K562 (cell line): ENCODE results near the gene GRB14. TPM values are rescaled to one million over a fixed set of nuclear protein-coding genes. Genes with fewer than 3 reads are reported as not detected.

Experiments used
- ATAC-seq: fragments of 200-7000 bp; cut with Tn5 transposase; 3 replicates; pipeline ENCODE4 v1.9.1; 2020; ENCODE audit warnings: moderate library complexity
- BruUV-seq: library from RNA; stranded (reverse); fragments of 400-500 nt; replicated peaks from 2 replicates; lab custom pipeline; 2021; lab: Mats Ljungman, UMichigan
- CTCF ChIA-PET: fragments of 300-600 bp; formaldehyde crosslinking; extraction: SDS; loops from one replicate; lab custom pipeline; 2021; ENCODE audit warnings: low intra/inter-chr PET ratio; lab: Yijun Ruan, JAX
- POLR2A ChIA-PET: fragments of 300-600, 350-650 bp; sonication (Branson Sonifier 250); formaldehyde crosslinking; extraction: SDS; loops from one replicate; lab custom pipeline; 2021; ENCODE audit warnings: antibody characterized with exemption, inconsistent platforms; lab: Yijun Ruan, JAX
- DNase-seq, 4 experiments: peaks; one replicate each; pipeline versions ENCODE4 v3.0.0 to v3.0.0-alpha.2; 2011 to 2018; ENCODE audit warnings: low spot score in 3 of 4, mixed read lengths in 3 of 4; ENCODE audit errors: extremely low read depth in 1 of 4
- FAIRE-seq: peaks from 2 replicates; lab custom pipeline; 2011; peaks lifted over from hg19 to GRCh38; lab: Jason Lieb, UNC
- H2AFZ ChIP-seq: 2 replicates; pipeline ENCODE4 v1.6.0; 2011; ENCODE audit warnings: low read depth, low read length, control low read depth, inconsistent platforms
- H3K27ac ChIP-seq: fragments of 200-600 bp; 3 replicates; pipeline ENCODE4 v1.8.0; 2011; ENCODE audit warnings: low read depth, mild to moderate bottlenecking, control low read depth, inconsistent platforms, low read length, moderate library complexity, mixed read lengths; ENCODE audit errors: extremely low read depth
- H3K27me3 ChIP-seq, 2 experiments: fragments of 300-600 bp in 1 of 2; 2 replicates in 1 of 2; 3 replicates in 1 of 2; pipeline versions ENCODE4 v1.6.0 to v1.8.0; 2011; ENCODE audit warnings: inconsistent platforms in 2 of 2, low read length in 2 of 2, mild to moderate bottlenecking in 1 of 2, mixed read lengths in 1 of 2, moderate library complexity in 1 of 2; ENCODE audit not compliant: control insufficient read depth in 2 of 2, insufficient read depth in 2 of 2
- H3K36me3 ChIP-seq: fragments of 300-600 bp; 3 replicates; pipeline ENCODE4 v1.8.0; 2011; ENCODE audit warnings: mild to moderate bottlenecking, low read length, inconsistent platforms; ENCODE audit not compliant: control insufficient read depth, insufficient read depth
- H3K4me1 ChIP-seq, 2 experiments: fragments of 200-600 bp in 1 of 2; replicated peaks in 1 of 2; 2 replicates in 1 of 2; 3 replicates in 1 of 2; pipeline versions ENCODE4 v1.5.1 to v1.8.0; 2011; ENCODE audit warnings: inconsistent platforms in 2 of 2, low read length in 2 of 2, mild to moderate bottlenecking in 1 of 2, mixed read lengths in 1 of 2, moderate library complexity in 1 of 2; ENCODE audit not compliant: control insufficient read depth in 2 of 2, insufficient read depth in 2 of 2
- H3K4me2 ChIP-seq: 2 replicates; pipeline ENCODE4 v1.6.1; 2011; ENCODE audit warnings: low read length, control low read depth, inconsistent platforms, mixed read lengths; ENCODE audit not compliant: insufficient read depth
- H3K4me3 ChIP-seq: fragments of 200-600 bp; sonication (generic), shearing (Covaris generic); 2 replicates; pipeline ENCODE4 v1.5.1; 2016; ENCODE audit warnings: control low read depth, inconsistent platforms
- H3K79me2 ChIP-seq: fragments of 200-600 bp; 3 replicates; pipeline ENCODE4 v1.8.0; 2011; ENCODE audit warnings: low read length, inconsistent platforms; ENCODE audit not compliant: control insufficient read depth, insufficient read depth
- H3K9ac ChIP-seq, 2 experiments: 2 replicates each; pipeline versions ENCODE4 v1.6.0 to v1.6.1; 2011; ENCODE audit warnings: low read depth in 2 of 2, low read length in 2 of 2, control low read depth in 1 of 2, inconsistent platforms in 1 of 2, mild to moderate bottlenecking in 1 of 2, mixed read lengths in 1 of 2; ENCODE audit not compliant: insufficient read depth in 1 of 2
- H3K9me1 ChIP-seq: one replicate; pipeline ENCODE4 v1.6.0; 2011; ENCODE audit warnings: inconsistent platforms, mild to moderate bottlenecking, low read length, moderate library complexity; ENCODE audit not compliant: control insufficient read depth, insufficient read depth
- H3K9me3 ChIP-seq: replicated peaks from 2 replicates; pipeline ENCODE4 v1.5.1; 2011; ENCODE audit warnings: low read depth, low read length, inconsistent platforms; ENCODE audit not compliant: control insufficient read depth, insufficient read depth
- H4K20me1 ChIP-seq: replicated peaks from 2 replicates; pipeline ENCODE4 v1.6.1; 2011; ENCODE audit warnings: low read length, inconsistent platforms, mixed read lengths; ENCODE audit not compliant: control insufficient read depth, insufficient read depth
- CHCHD3 ChIP-seq: fragments of 250-450 bp; sonication (Bioruptor Pico); IDR thresholded peaks from 2 replicates; pipeline ENCODE4 v2.1.2; 2022; ENCODE audit warnings: mild to moderate bottlenecking
- HNRNPH1 ChIP-seq: fragments of 200-400 bp; formaldehyde crosslinking; optimal IDR thresholded peaks from 2 replicates; pipeline ENCODE3; 2017; ENCODE audit warnings: low read depth, mild to moderate bottlenecking, low read length, moderate library complexity
- HNRNPL ChIP-seq: fragments of 200-400 bp; formaldehyde crosslinking; IDR thresholded peaks from 2 replicates; pipeline ENCODE4 v1.6.1; 2017; ENCODE audit warnings: low read depth, mild to moderate bottlenecking, low read length
- NR4A1 ChIP-seq, 2 experiments: fragments of 250-450 bp in 1 of 2; fragments of 450-650 bp in 1 of 2; sonication (Bioruptor Pico) in 1 of 2; IDR thresholded peaks; 2 replicates each; pipeline versions ENCODE4 v1.4.0 to v1.6.1; 2016 to 2020; ENCODE audit warnings: mild to moderate bottlenecking in 2 of 2, missing compliant biosample characterization in 1 of 2, missing genetic modification characterization in 1 of 2, moderate library complexity in 1 of 2
- RAD21 ChIP-seq, 2 experiments: fragments of 250-450 bp in 1 of 2; fragments of 450-650 bp in 1 of 2; sonication (Bioruptor Pico) in 1 of 2; formaldehyde crosslinking in 1 of 2; IDR thresholded peaks in 1 of 2; conservative IDR thresholded peaks in 1 of 2; 2 replicates each; pipeline versions ENCODE4 v1.4.0 to v1.8.0; 2020 to 2022; ENCODE audit warnings: mild to moderate bottlenecking in 2 of 2, moderate library complexity in 1 of 2
- SAP30 ChIP-seq: fragments of 200-600 bp; sonication (generic); IDR thresholded peaks from 2 replicates; pipeline ENCODE4 v1.6.1; 2012; ENCODE audit warnings: borderline replicate concordance, low read depth, mild to moderate bottlenecking, moderate library complexity, low read length, control low read depth, inconsistent platforms; ENCODE audit not compliant: insufficient read depth, poor library complexity, severe bottlenecking
- ZNF165 ChIP-seq: fragments of 250-450 bp; sonication (Bioruptor Pico); IDR thresholded peaks from 2 replicates; pipeline ENCODE4 v1.4.0; 2020; ENCODE audit warnings: borderline replicate concordance
- ZNF668 ChIP-seq: fragments of 250-450 bp; sonication (Bioruptor Pico); IDR thresholded peaks from 2 replicates; pipeline ENCODE4 v1.8.0; 2022; ENCODE audit warnings: mild to moderate bottlenecking, inconsistent platforms
- WGBS: fragments of 100-300 bp; shearing (Covaris generic); methylation state at CpG from one replicate; pipeline ENCODE4 v1.1.6; 2016; ENCODE audit warnings: low coverage, mixed read lengths; ENCODE audit not compliant: insufficient coverage; ENCODE audit errors: missing lambda C conversion rate; 5-methylcytosine and 5-hydroxymethylcytosine counted together
- in situ Hi-C: fragments of 300-500 bp; cut with MboI; formaldehyde crosslinking; loops from 4 replicates; pipeline ENCODE4 v1.15.0; 2018; ENCODE audit warnings: inconsistent platforms, mixed read lengths
- intact Hi-C: fragments of 100-400 bp; cut with micrococcal nuclease; formaldehyde crosslinking; loops from 2 replicates; pipeline ENCODE4 v1.14.2; 2022
- polyA plus RNA-seq, 8 experiments: library from polyadenylated mRNA; depleted of rRNA in 4 of 8; stranded (reverse) in 5 of 8; unstranded in 3 of 8; fragments of >200 nt; fragmentation: Nextera tagmentation in 2 of 8; fragmentation: Illumina TruSeq in 1 of 8; extraction: Ambion mirVana in 2 of 8; extraction: Trizol in 1 of 8; gene quantifications; 2 replicates each; pipeline versions ENCODE4 v1.2.1 to v1.2.3, GENCODE V29; 2011 to 2014; ENCODE audit warnings: inconsistent platforms in 1 of 8, missing spikeins in 1 of 8
- total RNA-seq, 7 experiments: library from RNA; depleted of rRNA in 6 of 7; stranded (reverse); fragments of >200 nt in 6 of 7; fragmentation: Illumina TruSeq in 2 of 7; extraction: Trizol in 2 of 7; gene quantifications; 2 replicates each; pipeline versions ENCODE4 v1.2.1 to v1.2.3, GENCODE V29; 2011 to 2021; ENCODE audit warnings: low replicate concordance in 1 of 7
- TF ChIP-seq, protein P1 (sequence below): sonication (generic); formaldehyde crosslinking; IDR thresholded peaks from 2 replicates; pipeline ENCODE4 v1.8.1; 2023; ENCODE audit warnings: mild to moderate bottlenecking, missing genetic modification reagents
- TF ChIP-seq, protein P2 (sequence below): fragments of 450-650 bp; formaldehyde crosslinking; IDR thresholded peaks from 2 replicates; pipeline ENCODE4 v1.4.0; 2022; ENCODE audit warnings: mild to moderate bottlenecking, moderate library complexity
- TF ChIP-seq, protein P3 (sequence below), 3 experiments: IDR thresholded peaks in 2 of 3; conservative IDR thresholded peaks in 1 of 3; 2 replicates each; pipeline ENCODE4 v1.5.1; 2011 to 2012; ENCODE audit warnings: low read length in 3 of 3, mild to moderate bottlenecking in 3 of 3, control low read depth in 2 of 3, improper control_type of control experiment in 1 of 3, inconsistent platforms in 1 of 3, low read depth in 1 of 3, mixed read lengths in 1 of 3, moderate library complexity in 1 of 3; ENCODE audit not compliant: insufficient read depth in 2 of 3

Gene GRB14
- total and polyA plus RNA-seq, 9 of the 15 experiments (the other 6 are each of a cell fraction or from before 2014, with no cell fraction given) = not detected

DNA sequence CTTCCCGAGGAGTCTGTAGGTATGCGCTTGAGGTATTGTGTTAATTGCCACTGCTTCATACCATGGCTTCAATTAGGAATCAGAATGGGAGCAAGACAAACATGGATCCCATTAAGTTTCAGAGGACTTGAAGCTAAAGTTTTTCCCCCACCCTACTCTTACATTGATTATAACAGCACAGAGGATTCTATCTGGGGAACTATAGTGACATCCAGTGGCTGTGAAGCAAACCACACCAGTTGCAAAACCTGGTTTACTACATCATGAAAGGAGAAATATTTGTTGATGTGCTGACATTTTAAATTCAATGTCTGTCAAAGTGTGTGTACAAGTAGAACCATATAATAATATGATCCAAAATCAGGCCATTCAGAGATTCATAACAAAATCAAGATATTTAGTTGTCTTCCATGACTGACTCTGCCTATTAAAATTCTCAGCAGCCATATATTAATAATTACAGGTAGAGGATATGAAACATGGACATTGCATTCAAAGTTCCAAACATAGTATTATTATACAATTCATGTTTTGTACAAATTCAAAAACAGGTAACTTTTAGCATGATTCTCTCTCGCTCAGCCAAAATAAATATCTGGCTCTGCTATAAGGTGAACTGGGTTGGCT, 82.9 kb downstream of the GRB14 start:
- FAIRE-seq (no peak), ATAC-seq (no peak; the same call in 2 of the 3 replicates)
- CTCF ChIA-PET = no interaction called here
- in situ Hi-C loops = no loop called here
- POLR2A ChIA-PET = no interaction called here
- WGBS = 2% methylated on average over 3 of the region's 3 CpGs
- intact Hi-C loops = no loop called here
- Histone ChIP-seq H4K20me1 (no peaks in the 10 kb centered on the region), H3K27me3 (no peaks in the 10 kb centered on the region), H3K36me3 (no peaks in the 10 kb centered on the region)
- TF ChIP-seq CHCHD3 (CRISPR knock-in tag) = no peak
- no peak for TF ChIP-seq HNRNPH1
- TF ChIP-seq, protein P1, sequence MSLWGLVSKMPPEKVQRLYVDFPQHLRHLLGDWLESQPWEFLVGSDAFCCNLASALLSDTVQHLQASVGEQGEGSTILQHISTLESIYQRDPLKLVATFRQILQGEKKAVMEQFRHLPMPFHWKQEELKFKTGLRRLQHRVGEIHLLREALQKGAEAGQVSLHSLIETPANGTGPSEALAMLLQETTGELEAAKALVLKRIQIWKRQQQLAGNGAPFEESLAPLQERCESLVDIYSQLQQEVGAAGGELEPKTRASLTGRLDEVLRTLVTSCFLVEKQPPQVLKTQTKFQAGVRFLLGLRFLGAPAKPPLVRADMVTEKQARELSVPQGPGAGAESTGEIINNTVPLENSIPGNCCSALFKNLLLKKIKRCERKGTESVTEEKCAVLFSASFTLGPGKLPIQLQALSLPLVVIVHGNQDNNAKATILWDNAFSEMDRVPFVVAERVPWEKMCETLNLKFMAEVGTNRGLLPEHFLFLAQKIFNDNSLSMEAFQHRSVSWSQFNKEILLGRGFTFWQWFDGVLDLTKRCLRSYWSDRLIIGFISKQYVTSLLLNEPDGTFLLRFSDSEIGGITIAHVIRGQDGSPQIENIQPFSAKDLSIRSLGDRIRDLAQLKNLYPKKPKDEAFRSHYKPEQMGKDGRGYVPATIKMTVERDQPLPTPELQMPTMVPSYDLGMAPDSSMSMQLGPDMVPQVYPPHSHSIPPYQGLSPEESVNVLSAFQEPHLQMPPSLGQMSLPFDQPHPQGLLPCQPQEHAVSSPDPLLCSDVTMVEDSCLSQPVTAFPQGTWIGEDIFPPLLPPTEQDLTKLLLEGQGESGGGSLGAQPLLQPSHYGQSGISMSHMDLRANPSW (CRISPR knock-in tag) = no peak
- peak; percentile 17 to 59; a peak in 3 of 4 replicates for TF ChIP-seq RAD21 (CRISPR knock-in tag; conservative IDR thresholded peaks at IDR 0.05 in 1 of 2, IDR thresholded peaks at IDR 0.05 in 1 of 2)
- TF ChIP-seq HNRNPL = no peak
- TF ChIP-seq NR4A1 (CRISPR knock-in tag; IDR thresholded peaks at IDR 0.05) = no peak
- no peak for TF ChIP-seq NR4A1 (tag; IDR thresholded peaks at IDR 0.05)
- no peak for TF ChIP-seq SAP30
- no peak for TF ChIP-seq ZNF165 (CRISPR knock-in tag)
- TF ChIP-seq, protein P2, sequence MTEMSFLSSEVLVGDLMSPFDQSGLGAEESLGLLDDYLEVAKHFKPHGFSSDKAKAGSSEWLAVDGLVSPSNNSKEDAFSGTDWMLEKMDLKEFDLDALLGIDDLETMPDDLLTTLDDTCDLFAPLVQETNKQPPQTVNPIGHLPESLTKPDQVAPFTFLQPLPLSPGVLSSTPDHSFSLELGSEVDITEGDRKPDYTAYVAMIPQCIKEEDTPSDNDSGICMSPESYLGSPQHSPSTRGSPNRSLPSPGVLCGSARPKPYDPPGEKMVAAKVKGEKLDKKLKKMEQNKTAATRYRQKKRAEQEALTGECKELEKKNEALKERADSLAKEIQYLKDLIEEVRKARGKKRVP (CRISPR knock-in tag) = no peak
- TF ChIP-seq ZNF668 (CRISPR knock-in tag) = no peak
- TF ChIP-seq, protein P3, sequence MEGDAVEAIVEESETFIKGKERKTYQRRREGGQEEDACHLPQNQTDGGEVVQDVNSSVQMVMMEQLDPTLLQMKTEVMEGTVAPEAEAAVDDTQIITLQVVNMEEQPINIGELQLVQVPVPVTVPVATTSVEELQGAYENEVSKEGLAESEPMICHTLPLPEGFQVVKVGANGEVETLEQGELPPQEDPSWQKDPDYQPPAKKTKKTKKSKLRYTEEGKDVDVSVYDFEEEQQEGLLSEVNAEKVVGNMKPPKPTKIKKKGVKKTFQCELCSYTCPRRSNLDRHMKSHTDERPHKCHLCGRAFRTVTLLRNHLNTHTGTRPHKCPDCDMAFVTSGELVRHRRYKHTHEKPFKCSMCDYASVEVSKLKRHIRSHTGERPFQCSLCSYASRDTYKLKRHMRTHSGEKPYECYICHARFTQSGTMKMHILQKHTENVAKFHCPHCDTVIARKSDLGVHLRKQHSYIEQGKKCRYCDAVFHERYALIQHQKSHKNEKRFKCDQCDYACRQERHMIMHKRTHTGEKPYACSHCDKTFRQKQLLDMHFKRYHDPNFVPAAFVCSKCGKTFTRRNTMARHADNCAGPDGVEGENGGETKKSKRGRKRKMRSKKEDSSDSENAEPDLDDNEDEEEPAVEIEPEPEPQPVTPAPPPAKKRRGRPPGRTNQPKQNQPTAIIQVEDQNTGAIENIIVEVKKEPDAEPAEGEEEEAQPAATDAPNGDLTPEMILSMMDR (IDR thresholded peaks at IDR 0.05 in 2 of 3, conservative IDR thresholded peaks at IDR 0.05 in 1 of 3; ENCODE audit: insufficient read depth in 2 of 3, low read depth in 1 of 3, low read length in 3 of 3) = peak in 2 of 3 experiments; percentile 30 to 33; a peak in 2 of 6 replicates
- TF ChIP-seq, all 486 proteins: peak for 2
- H3K4me3 ChIP-seq = no peak overlapping the region
- no peaks in the 10 kb centered on the region for H3K79me2 ChIP-seq
- BruUV-seq = no TSS peak
- no peak overlapping the region for H2AFZ ChIP-seq
- DNase-seq = peak in 2 of 4 experiments; percentile 10 to 11
- no peaks in the 10 kb centered on the region for H3K4me1 ChIP-seq
- H3K4me2 ChIP-seq = no peak overlapping the region
- no peaks in the 10 kb centered on the region for H3K9me3 ChIP-seq
- H3K9me1 ChIP-seq = no peaks in the 10 kb centered on the region
- no peak overlapping the region for H3K27ac ChIP-seq
- H3K9ac ChIP-seq = no peak overlapping the region
